Thyroid gland (tissue), 4 donors: ENCODE data around the gene KICS2.

ENCODE experiments used
- POLR2A ChIP-seq, 2 donors: fragments of 450-650 bp; IDR thresholded peaks; one replicate each; pipeline ENCODE4 v1.6.1; 2017; ENCODE audit warnings: antibody characterized with exemption in 2 of 2, mild to moderate bottlenecking in 2 of 2, moderate library complexity in 1 of 2
- TF ChIP-seq, protein P1 (sequence below), 6 experiments: fragments of 200-600 bp in 3 of 6; fragments of 450-650 bp in 3 of 6; sonication (generic) in 3 of 6; IDR thresholded peaks; one replicate each; pipeline ENCODE4 v1.5.1; 2016 to 2019; ENCODE audit warnings: antibody characterized with exemption in 6 of 6, mild to moderate bottlenecking in 2 of 6, inconsistent platforms in 1 of 6, moderate library complexity in 1 of 6

DNA sequence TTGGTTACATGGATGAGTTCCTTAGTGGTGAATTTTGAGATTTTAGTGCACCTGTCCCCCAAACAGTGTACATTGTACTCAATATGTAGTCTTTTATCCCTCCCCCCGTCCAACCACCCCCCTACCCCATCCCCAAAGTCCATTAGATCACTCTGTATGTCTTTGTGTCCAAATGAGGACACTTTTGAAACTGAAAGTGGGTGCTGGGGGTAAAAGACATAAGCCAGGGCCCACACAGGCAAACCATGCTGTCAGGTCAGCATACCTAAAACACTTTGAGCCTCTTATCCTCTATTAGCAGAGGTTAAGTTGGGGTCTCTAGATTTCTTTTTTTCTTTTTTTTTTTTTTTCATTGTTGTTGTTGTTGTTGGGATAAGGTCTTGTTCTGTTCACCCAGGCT is 31.3 kb upstream of the KICS2 start:
- TF ChIP-seq, protein P1, sequence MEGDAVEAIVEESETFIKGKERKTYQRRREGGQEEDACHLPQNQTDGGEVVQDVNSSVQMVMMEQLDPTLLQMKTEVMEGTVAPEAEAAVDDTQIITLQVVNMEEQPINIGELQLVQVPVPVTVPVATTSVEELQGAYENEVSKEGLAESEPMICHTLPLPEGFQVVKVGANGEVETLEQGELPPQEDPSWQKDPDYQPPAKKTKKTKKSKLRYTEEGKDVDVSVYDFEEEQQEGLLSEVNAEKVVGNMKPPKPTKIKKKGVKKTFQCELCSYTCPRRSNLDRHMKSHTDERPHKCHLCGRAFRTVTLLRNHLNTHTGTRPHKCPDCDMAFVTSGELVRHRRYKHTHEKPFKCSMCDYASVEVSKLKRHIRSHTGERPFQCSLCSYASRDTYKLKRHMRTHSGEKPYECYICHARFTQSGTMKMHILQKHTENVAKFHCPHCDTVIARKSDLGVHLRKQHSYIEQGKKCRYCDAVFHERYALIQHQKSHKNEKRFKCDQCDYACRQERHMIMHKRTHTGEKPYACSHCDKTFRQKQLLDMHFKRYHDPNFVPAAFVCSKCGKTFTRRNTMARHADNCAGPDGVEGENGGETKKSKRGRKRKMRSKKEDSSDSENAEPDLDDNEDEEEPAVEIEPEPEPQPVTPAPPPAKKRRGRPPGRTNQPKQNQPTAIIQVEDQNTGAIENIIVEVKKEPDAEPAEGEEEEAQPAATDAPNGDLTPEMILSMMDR (IDR thresholded peaks at IDR 0.05): no peak
- no peak for TF ChIP-seq POLR2A (IDR thresholded peaks at IDR 0.05)
